ENCODE measurements around the gene BPIFB2.

The BPIFB2 gene

DNA sequence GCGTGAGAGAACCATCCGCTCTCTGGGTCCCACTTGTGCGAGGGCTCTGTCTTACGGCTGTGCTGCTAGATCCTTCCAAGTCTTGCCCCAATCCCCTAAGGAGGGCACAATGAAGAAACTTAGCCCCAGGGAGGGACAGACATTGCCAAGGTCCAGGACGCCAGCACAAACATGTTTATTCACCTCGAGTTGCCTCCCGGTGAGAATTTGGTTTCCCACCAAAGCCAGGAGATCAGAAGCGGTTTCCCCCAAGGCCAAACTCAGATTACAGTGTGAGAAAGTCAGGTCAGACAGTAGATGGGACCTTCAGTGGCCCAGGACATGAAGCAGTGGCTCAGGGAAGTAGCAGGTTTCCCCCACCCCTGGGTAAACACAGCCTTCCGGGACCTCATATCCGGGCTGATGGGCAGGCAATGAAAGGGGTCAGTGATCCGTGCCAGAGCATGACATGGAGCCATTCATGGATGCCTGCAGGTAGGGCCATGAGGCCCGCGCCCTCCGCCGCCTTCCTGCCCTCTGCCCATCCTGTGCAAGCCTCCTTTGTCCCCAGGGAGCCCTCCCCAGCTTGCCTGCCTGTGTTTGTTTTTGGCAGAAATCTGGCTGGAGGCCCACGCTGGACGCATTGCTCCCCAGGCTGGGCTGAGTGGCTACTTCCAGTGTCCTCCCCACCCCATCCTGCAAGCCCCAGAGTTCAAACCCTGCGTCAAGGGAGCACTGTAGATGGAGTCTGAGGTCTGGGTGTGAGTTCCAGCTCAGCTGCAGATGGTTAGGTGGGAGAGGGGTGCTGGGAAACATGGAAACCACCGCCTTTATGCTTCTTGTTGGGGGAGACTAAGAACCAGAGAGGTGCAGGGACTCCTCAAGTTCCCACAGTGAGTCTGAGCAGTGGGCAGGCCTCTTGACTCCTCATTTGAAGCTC lies 2.0 kb downstream of the BPIFB2 start:
- no peak for DNase-seq

- DNase-seq, result no peak
Measured at GRCh38 chr20:33010133-33010504, 2.6 kb downstream of the BPIFB2 start.

DNA sequence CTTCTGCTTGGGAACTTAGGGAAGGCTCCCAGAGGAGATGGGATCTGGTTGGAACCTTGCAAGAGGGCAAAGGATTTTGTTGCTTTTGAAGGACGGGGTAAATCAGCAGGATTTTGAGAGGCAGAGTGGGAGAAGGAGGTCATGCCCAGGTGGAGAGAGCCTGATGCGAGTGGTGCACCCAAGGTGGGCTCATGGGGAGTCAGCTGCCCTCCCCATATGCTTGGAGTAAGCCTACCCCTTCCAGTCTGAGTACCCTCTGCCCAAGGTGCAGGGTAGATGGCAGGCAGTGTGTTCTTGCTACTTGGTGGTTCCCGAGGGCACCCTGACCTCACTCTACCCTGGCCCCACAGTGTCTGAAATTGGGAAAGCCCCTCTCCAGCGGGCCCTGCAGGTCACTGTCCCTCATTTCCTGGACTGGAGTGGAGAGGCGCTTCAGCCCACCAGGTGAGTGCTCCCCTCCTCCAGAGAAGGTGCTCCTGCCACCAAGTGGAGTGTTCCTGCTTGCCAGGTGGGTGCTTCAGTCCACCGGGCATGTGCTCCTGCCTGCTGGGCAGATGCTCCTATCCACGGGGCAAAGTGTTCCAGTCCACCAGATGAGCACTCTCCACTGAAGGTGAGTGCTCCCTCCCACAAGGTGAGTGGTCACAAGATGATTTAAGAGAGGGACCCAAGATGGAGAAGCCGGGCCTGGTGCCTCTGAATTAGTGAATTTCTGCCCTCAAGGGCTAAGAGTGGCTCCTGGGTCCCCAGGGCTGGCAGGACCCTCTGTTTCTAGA lies 3.4 kb downstream of the BPIFB2 start:
- no peak for DNase-seq

DNA sequence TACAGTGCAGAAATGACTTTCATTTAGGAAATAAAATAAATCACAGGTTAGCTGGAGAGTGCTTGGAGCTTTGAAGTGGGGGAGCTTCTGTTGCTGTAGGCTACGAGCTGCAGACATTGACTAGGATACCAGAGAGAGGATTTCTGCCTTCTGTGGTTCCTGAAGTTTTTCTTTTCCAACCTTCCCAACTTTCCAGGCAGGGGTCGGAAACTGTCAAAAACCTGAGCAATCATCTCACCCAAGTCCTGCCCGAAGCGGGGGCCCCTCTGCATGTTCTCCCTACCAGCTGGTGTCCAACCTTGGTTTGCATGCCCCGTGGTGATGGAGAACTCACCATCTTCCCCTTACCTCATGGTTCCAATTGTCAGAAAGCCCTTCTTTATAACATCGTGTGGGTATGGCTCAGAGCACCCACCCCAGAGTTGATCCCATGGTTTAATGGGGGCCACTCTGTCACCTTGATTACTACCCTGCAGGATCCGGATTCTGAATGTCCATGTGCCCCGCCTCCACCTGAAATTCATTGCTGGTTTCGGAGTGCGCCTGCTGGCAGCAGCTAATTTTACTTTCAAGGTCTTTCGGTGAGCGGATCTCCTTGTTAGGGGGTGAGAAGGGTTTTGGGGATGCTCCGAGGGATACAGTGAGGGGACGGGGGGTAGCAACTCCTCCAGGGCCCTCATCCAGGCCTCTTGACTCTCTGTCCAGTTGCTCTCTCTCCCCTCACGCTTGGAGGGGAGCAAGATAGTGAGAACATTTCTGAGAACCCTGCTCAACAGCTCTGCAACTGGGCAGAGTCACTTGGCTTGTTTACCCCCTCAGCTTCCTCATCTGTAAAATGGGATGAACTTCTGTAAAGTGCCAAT lies 5.1 kb downstream of the BPIFB2 start:
- no peak for DNase-seq

- no peak for DNase-seq
Measured at GRCh38 chr20:33013701-33014326, 6.3 kb downstream of the BPIFB2 start.

DNA sequence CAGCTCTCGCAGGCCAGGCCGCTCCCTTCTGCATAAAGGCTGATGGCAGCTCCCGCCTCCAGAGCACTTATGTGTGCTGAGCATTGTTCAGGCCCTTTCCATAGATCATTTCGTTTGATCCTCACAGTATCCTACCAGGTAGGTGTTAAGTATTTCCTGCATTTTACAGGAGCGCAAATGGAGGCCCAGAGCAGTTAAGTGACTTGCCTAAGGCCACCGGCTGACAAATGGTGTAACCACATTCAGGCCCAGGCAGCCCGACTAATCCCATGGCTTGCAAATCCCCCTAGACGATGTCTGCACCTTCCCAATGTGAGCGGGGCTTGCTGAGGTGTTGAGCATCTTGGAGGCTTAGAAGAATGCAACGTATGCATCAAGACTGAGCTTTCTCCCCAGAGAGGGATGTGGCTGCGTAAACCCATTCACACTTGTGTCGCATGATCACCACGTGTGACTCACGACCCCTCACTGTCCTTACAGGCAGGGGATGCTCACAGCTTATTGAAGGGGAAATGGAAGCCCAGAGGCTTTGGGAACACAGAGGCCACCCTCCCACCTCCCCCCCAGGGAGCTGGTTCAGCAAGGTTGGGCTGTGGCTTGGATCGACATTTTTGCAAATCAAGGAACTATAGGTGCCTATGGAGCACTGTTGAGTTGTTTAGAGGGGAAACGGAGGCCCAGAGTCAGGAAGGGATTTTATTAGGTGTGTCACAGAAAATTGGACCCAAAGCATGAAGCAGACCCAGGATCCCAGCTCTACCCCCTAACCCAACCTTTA lies 7.0 kb downstream of the BPIFB2 start:
- no peak for DNase-seq

- no peak for DNase-seq
Measured at GRCh38 chr20:33015114-33015484, 7.6 kb downstream of the BPIFB2 start.

DNA sequence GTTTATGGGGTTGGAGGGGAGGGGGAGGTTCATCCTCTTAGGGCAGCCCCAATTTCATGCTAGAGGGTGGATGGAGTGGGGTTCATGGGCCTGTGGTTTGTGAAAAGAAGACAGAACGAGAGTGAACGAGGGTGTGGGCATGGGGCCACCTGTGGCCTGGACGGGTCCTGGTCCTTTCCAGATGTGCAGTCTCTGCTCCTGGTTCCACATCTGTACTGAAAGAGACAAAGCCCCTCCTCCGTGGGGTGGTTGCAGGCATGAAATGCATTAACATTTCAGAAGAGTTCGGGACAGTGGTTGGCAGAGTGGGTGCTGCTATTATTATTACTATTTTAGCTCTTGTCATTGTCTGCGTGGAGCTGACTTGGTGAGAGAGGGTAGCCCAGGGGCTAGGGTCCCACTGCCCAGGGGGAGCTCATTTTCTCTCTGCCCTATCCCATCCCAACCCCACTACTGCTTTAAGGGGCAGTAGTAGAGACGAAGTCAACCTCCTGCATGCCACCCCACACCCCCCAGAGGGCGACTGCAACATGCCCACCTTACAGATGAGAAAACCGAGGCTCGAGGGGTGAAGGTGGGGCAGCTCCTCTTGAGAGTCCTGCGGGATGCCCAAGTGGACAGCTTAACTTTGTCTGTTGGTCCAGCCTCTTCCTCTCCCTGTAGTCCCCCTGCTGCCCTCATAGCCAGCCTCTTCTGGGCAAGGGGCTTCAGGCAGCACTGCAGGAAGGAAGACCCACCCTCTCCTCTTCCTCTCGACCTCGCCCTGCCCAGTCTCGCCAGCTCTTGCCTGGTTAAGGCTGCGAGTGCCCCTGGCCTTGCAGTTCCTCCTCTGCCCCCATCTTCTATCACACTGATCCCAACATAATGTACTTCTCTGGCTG lies 8.4 kb downstream of the BPIFB2 start:
- no peak for DNase-seq

DNA sequence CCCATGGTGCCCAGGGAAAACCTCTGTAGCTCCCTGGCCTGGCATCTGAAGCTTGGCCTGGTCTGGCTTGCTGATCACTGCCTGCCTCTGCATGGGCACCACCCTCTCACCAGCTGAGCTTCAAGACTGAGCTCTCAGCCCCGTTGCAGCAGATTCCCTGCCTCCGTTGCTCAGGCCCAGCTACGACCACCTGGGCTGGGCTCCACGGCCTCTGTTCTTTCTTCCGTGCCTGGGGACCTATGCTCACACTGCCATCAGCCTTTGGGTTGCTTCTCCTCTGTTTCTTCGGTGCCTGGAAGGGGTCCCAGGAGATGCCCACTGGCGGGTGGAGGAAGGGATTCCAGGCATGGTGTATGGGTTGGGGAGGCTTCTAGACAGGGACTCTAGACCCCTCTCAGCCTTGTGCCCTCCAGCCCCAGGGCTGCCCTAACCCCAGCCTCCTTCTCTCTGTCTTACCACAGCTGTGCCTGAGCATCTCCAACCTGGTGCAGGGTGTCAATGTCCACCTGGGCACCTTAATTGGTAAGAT lies 9.1 kb downstream of the BPIFB2 start:
- no peak for DNase-seq

GRCh38 chr20:33017542-33017941 lies 10.0 kb downstream of the BPIFB2 start:
- no peak for DNase-seq

DNA sequence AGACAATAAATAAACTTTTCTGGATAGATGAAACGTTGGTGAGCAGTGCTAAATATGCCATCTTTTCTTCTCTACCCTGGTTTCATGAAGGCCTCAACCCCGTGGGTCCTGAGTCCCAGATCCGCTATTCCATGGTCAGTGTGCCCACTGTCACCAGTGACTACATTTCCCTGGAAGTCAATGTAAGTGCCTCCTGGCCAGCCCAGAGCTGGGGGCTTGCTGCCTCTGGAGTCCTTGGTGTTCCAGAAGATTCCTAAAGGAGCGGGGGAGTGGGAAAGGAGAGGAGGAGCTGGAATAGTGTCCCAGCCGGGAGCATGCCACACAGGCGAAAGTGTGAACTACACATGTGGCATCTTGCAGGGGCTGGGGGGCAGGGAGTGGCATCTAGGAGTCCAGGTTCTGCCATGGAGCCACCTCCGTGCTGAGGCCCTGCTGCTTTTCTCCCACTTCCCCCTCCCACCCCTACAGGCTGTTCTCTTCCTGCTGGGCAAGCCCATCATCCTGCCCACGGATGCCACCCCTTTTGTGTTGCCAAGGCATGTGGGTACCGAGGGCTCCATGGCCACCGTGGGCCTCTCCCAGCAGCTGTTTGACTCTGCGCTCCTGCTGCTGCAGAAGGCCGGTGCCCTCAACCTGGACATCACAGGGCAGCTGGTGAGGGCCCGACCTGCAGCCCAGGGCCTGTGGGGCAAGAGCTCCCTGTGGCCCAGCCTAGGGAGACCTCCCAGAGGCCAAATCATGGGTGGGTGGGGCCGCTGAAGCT lies 10.8 kb downstream of the BPIFB2 start:
- DNase-seq, result no peak

DNA sequence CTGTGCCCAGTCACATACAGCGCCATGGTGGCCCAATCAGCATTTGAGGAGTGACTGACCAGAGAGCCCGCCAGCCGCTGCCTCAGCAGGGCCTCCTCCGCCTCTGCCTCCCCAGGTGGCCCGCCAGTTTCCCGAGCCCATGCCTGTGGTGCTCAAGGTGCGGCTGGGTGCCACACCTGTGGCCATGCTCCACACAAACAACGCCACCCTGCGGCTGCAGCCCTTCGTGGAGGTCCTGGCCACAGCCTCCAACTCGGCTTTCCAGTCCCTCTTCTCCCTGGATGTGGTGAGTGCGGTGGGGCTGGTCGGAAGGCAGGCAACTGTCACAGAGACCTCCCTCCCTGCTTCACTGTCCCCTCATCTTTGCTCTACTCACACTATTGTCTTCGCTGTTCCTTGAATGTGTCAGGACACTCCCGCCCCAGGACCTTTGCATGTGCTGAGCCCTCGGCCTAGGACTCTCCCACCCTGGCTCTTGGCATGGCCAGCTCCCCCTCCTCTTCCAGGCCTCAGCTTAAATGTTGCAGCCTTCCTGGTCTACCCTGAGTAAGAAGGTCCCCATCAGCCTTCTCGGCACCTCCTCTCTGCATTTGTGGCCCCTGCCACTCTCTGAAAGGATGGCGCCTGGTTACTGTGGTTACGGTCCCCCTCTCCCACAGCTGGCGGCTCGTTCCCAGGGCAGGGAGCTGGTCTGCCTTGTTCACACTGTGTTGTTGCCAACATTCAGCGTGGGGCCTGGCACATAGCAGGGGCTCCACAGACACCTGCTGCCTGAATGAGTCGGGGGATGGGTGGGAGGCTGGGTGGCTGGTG lies 12.2 kb downstream of the BPIFB2 start:
- DNase-seq, result no peak

DNA sequence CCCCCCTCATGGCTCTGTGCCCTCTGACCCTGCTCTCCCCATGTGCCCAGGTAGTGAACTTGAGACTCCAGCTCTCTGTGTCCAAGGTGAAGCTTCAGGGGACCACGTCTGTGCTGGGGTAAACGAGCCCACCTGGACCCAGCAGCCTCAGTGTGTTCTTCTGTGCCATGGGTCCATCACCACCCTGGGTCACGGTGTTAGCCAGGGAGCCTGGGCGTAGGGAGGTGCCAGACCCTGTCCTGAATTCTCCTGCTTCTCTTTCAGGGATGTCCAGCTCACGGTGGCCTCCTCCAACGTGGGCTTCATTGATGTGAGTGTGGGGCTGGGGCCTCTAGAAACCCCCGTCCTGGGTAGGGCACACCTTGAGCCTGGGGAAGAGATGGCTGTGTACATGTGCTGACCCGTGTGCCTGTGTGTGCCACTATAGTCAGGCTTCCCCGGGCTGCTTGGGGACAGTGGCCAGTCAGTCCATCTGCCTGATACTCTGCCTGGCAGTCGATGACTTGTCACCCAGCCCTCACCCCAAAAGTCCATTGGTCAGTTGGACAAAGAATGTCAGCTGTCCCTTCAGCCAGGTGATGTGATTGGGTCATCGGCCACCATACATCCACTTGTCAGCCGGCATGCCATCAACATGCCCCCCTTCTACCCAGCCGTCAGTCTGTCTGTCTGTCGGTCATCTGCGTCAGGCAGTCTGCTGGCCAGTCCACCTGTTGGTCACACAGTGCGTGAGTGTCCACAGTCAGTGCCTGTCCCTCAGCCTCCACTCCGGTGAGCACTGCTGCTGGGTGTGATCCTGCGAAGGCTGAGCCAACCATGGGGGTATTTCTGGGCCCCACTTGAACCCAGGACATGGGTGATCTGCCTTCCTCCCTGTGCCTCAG lies 13.0 kb downstream of the BPIFB2 start:
- DNase-seq, result no peak

DNA sequence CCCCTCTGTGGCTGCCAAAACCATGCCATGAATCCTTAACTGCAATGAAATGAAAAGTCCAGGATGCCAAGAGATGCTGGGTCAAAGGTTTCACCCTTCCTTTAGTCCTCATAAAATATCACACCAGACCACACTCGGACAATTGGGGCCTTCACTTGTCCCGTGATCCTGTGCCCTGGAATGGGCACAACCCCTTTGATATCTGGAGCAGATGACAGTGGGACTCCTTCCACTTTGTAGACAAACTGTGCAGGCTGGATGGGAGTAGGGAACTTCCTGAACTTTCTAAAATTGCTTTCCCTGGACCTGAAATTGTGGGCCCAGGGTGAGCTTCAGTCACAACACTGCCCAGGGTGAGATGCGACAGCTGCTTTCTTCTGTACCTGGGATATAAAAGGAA lies 14.4 kb downstream of the BPIFB2 start:
- DNase-seq, result no peak

- no peak for DNase-seq
Measured at GRCh38 chr20:33022289-33022688, 14.8 kb downstream of the BPIFB2 start.

DNA sequence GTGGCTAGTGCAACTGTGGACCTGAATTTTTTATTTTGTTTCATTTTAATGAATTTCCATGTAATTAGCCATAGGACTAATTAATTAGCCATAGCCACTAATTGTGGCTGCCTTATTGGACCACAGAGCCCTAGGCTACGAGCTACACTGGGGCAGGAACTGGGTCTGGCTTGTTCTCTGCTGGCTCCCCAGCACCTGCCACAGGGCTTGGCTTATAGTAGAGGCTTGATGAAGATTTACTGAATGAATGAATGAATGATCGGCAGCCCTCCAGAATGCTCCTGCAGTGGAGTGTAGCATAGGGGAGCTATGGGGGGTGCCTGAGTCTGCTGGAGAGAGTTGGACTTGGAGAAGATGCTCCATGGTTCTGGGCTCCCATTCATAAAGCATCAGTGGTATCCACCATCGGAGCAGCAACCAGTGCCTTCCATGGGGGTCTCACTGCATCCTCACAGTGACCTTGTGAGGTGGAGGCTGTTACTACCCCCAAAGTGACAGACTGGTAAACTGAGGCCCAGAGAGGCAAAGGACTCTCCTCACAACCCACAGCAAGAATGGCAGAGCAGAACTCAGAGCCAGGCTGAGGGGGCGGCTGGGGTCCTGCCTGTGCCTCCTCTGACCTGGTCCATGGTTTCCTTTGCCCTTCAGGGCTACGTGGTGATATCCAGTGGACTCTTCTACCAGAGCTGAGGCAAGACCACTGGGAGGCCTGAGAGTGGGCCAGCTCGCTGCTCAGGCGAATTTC lies 15.4 kb downstream of the BPIFB2 start:
- DNase-seq, result no peak

Data from CD4-positive, alpha-beta T cell treated with Interleukin-17A for 1 hour (primary cell).